SIG-M5 (cell line): ENCODE results near the gene THBS1.

Source experiments
- DNase-seq: peaks from one replicate; lab custom pipeline; 2025; lab: John Stamatoyannopoulos, UW

The THBS1 gene

GRCh38 chr15:39573844-39574243 lies 7.0 kb upstream of the THBS1 start:
- no peak for DNase-seq

GRCh38 chr15:39574427-39574826 lies 6.5 kb upstream of the THBS1 start:
- DNase-seq = no peak

GRCh38 chr15:39575180-39575579 lies 5.7 kb upstream of the THBS1 start:
- DNase-seq = no peak

GRCh38 chr15:39578851-39579486 lies 1.9 kb upstream of the THBS1 start:
- DNase-seq = no peak

GRCh38 chr15:39579487-39580116 lies 1.3 kb upstream of the THBS1 start:
- DNase-seq = no peak

GRCh38 chr15:39580117-39580484 lies 778 bp upstream of the THBS1 start:
- DNase-seq = no peak

- DNase-seq = no peak
Measured at GRCh38 chr15:39581242-39581792, 438 bp downstream of the THBS1 start.

- no peak for DNase-seq
Measured at GRCh38 chr15:39581793-39582285, 960 bp downstream of the THBS1 start.

GRCh38 chr15:39582286-39582976 lies 1.6 kb downstream of the THBS1 start:
- DNase-seq = no peak

- DNase-seq = no peak
Measured at GRCh38 chr15:39582977-39583595, 2.2 kb downstream of the THBS1 start.

- DNase-seq = no peak
Measured at GRCh38 chr15:39583596-39584265, 2.9 kb downstream of the THBS1 start.

- no peak for DNase-seq
Measured at GRCh38 chr15:39584266-39584659, 3.4 kb downstream of the THBS1 start.

- DNase-seq = no peak
Measured at GRCh38 chr15:39584662-39585388, 3.9 kb downstream of the THBS1 start.

- DNase-seq = no peak
Measured at GRCh38 chr15:39585389-39585841, 4.5 kb downstream of the THBS1 start.

- no peak for DNase-seq
Measured at GRCh38 chr15:39585871-39586301, 5.0 kb downstream of the THBS1 start.

- DNase-seq = no peak
Measured at GRCh38 chr15:39586387-39587095, 5.7 kb downstream of the THBS1 start.

GRCh38 chr15:39587096-39587721 lies 6.3 kb downstream of the THBS1 start:
- no peak for DNase-seq

GRCh38 chr15:39587731-39588530 lies 7.1 kb downstream of the THBS1 start:
- DNase-seq = no peak

- DNase-seq = no peak
Measured at GRCh38 chr15:39588531-39589192, 7.8 kb downstream of the THBS1 start.
